SKM-1 (cell line): ENCODE measurements around the gene PICALM.
"Not testable (repeated sequence)": the region's sequence is repeated elsewhere in the genome, so short reads cannot be mapped to it uniquely, and the experiment has no call there.

Experiments used
- DNase-seq: peaks from one replicate; lab custom pipeline; 2025; ENCODE audit not compliant: unreplicated experiment; lab: John Stamatoyannopoulos, UW

PICALM gene, protein sequence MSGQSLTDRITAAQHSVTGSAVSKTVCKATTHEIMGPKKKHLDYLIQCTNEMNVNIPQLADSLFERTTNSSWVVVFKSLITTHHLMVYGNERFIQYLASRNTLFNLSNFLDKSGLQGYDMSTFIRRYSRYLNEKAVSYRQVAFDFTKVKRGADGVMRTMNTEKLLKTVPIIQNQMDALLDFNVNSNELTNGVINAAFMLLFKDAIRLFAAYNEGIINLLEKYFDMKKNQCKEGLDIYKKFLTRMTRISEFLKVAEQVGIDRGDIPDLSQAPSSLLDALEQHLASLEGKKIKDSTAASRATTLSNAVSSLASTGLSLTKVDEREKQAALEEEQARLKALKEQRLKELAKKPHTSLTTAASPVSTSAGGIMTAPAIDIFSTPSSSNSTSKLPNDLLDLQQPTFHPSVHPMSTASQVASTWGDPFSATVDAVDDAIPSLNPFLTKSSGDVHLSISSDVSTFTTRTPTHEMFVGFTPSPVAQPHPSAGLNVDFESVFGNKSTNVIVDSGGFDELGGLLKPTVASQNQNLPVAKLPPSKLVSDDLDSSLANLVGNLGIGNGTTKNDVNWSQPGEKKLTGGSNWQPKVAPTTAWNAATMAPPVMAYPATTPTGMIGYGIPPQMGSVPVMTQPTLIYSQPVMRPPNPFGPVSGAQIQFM

DNA sequence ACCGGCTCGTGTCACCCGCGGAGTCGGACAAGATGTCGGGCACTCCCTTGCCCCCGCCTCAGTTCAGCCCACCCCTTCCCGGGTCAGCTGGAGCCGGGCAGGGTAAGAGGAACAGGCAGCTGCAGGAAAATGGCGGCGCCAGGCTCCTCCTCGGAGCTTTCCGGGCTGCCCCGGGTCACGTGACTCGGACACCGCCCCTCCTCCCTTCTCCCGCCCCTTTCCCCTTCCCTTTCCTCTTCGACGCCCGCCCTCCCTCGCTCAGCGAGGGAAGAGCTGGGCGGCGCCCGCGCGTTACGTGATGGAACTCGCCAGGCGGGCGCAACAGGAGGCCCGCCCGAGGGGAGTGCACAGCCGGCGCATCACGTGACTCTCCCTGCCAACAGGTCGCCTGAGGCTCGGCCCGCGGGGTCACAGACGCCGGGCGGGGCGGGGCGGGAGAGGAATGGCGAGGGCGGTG is at the start of gene PICALM:
Gene PICALM, minus strand, starts transcription at position 134 of the 457 bp plus-strand sequence. CDS start 304 bp downstream, outside the sequence.
- DNase-seq = peak; percentile 97

DNA sequence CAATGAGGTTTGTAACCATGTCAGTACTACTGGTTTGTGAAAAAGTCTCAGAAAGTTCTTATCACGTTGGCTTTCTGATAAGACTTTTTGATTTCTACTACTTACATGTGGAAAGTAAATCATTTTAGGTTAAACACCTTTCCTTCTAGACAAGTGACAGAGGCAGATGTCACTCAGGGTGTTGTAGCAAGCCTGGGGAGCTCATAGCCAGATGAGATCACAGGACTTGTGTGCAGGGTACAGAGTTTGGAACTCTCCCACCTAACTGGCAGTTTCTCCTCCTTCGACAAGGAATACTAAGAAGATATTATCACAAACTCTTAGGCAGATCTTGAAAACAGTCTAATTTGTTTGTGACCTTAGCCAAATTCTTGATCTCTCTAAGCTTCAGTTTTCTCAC is 49.4 kb upstream of the PICALM start:
- no peak for DNase-seq

DNA sequence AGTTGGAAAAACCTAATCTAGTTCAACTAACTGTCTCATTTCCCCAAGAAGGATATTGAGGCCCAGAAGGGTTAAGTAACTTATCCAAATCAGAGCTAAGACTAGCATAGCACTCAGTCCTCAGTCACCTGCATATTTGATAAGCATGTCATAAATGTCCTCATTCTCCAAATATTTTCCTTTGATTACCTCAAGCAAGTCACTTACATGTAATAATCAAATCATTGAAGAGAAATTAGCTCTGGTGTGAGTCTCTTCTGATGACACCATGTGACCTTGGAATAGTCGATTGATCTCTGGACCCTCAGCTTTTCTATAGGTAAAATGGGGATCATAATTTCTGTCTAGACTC is 48.8 kb upstream of the PICALM start:
- no peak for DNase-seq

DNA sequence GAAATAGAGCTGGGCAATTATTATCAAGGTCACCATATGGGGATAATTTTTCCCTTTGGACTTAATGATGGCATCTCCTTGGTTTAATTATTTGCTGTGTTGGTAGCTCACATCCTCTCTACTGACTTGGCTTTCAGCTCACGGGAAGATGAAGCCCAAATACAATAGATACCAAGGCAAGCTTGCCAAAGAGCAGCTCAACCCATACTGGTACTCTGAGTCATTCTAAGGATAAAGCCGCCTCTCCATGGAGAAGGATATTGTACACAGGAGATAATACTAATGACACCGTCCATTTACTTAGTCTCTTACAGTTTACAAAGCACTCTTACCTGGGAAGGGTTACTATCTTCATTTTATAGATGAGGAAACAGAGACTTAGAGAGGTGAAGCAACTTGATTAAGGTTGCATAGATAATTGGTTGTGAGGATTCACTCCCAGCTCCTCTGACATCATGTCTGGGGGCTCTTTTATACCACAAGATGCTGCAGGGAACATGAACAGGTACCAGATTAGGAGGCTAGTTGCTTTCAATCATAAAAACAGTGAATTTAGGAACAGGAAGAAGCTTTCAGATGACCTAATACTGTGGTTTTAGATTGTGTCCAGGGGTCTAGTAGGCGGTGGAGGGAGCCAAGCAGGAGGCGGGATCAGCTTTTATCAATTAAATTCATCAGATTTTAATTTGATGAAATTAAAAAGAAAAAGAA is 48.3 kb upstream of the PICALM start:
- no peak for DNase-seq

DNA sequence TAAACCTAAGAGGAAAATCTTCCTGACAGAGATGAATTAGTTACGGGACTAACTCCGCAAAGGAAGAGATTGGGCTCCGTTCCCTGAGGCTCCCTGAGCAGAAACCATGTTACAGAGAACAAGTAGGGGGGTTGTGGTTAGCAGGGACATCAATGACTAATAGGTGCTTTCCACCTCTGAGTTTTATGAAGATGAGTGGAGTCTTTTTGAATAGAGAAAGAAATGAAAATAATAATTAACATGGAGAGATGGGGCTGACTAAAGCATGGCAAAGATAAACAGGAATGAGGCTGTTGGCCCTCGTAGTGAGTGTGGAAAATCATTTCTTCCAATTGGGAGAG is 47.5 kb upstream of the PICALM start:
- DNase-seq = no peak

DNA sequence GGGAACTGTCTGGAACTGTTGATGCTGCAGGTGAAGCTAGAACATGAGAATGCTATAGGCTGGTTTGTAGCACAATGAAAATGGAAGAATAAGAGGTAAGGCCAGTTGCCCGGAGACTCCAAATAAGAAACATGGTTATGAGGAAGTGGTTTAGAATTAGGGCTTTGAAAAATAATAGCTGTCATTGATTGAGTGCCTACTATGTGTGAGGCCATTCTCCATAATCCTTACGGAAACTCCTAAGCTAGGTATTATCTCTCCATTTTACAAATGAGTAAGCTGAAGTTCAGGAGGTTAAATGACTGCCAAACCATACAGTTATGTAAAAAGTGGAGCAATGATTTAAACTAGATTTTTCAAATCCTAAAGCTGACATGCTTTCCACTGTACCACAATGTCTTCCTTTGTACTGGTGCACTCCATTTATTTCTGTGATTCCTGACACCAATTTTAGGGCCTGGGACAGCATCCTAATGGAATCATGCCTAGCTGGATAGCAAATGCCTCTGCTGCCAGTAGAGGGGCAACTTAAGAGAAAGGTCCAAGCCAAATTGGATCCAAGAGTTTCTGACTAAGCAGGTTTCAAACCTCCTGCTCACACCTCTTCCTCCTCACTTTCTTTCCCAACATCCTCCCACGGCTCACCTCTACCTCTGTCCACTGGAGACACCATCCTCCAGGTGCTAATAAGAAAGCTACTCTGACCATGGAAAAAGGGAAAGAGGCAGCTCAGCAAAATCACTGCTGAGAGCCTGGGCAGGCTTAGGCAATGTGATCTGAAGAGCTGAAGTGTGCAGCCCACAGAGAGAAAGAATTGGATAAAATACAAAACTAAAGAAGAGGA is 46.9 kb upstream of the PICALM start:
- DNase-seq = no peak

DNA sequence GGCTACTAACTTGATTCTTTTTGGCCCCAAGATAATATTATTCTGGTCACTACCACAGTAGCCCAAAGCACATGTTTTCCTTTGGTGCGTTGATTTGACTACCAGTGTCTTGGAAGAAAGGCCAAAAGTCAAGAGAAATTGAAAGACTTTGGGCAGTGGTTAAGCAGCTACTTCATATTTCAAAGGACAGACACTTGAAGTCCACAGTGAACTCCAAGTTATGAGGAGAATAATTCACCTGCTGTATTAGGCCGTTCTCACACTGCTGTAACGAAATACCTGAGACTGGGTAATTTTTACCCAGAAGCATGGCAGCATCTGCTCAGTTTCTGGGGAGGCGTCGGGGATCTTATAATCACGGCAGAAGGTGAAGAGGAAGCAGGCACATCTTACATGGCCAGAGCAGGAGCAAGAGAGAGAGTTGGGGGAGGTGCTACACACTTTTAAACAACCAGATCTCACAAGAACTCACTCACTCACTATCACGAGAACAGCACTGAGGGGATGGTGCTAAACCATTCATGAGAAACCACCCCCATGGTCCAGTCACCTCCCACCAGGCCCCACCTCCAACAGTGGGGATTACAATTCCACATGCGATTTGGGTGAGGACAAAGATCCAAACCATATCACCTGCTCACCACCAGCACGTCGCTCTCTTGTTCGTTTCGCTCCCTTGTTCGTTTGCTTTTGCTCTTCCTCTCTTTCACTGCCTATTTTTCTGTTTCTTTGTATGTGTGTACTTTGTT is 40.2 kb upstream of the PICALM start:
- no peak for DNase-seq

DNA sequence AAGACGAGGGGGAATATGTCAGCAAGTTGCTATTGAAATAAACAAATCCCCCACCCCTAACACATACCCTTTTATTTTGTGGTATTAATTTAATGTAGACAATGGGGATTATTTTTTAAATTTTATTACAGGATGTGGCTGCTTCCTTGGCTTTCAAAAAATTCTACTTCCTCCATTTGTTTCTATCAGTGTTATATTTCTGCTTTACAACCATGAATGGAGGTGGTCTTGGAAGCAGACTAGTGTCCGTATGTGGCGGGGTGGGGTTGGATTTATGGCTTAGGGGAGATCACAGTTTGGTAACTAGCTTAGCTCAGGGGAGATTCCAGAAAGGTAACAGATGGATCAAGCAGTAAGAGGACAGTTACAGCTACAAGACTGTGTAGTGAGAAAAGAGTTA is 39.3 kb upstream of the PICALM start:
- DNase-seq = no peak

DNA sequence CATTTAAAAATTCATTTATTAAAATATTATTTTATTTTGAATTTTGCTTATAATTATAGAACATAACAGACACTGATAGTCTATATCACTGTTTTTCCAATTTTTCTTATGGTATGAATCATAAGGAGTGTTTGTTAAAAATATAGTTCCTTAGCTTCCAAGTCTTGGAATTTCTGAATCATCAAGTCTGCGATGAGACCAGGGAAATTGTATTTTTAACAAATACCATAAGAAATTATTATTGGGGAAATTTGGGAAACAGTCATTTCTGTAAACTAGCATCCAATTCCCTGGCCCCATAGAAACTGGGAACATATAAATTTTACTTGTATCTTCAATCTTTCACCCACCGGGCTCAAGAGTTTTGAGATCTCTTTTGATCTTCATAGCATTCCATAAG is 38.0 kb upstream of the PICALM start:
- DNase-seq = no peak

DNA sequence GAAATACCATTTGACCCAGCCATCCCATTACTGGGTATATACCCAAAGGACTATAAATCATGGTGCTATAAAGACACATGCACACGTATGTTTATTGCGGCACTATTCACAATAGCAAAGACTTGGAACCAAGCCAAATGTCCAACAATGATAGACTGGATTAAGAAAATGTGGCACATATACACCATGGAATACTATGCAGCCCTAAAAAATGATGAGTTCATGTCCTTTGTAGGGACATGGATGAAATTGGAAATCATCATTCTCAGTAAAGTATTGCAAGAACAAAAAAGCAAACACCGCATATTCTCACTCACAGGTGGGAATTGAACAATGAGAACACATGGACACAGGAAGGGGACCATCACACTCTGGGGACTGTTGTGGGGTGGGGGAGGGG is 37.1 kb upstream of the PICALM start:
- DNase-seq = not testable (repeated sequence)

DNA sequence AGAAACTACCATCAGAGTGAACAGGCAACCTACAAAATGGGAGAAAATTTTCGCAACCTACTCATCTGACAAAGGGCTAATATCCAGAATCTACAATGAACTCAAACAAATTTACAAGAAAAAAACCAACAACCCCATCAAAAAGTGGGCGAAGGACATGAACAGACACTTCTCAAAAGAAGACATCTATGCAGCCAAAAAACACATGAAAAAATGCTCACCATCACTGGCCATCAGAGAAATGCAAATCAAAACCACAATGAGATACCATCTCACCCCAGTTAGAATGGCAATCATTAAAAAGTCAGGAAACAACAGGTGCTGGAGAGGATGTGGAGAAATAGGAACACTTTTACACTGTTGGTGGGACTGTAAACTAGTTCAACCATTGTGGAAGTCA is 36.7 kb upstream of the PICALM start:
- DNase-seq = not testable (repeated sequence)

DNA sequence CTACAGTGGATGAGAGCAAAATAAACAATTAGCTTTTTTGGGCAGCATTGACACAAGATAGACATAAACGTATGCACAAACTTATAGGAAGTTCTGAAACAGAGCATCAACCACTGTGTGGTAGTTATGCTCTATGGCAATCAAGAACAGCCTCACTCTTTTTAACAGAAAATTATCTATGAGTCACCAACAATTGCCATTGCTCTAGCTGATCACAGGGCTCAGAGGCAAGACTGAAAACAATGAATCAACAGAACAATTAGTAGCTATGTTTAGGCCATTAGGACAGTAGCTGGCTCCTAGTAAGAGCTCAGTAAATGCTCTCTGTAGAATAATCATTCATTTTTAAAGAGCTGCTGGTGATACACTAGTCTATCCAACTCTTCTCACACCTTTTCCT is 34.9 kb upstream of the PICALM start:
- no peak for DNase-seq

DNA sequence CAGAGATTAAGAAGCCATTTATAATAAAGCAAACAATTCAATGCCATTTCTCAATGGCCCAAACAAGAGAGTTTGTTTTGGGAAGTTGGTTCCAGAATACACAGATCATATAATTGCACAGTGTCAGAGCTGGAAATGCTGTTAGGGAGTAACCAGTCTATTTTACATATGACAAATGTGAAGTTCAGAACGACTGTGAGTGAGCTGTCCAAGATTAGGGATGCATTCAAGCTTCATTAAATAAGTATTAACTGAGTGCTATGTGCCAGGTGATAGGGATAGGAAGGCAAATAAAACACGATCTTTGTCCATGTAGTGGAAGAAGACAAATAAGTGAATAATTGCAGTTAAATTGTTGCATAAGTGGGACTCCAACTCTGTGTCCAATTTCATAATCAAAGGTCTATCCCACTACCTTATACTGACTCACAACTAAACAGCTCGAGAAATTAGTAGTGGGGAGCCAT is 33.1 kb upstream of the PICALM start:
- DNase-seq = no peak

DNA sequence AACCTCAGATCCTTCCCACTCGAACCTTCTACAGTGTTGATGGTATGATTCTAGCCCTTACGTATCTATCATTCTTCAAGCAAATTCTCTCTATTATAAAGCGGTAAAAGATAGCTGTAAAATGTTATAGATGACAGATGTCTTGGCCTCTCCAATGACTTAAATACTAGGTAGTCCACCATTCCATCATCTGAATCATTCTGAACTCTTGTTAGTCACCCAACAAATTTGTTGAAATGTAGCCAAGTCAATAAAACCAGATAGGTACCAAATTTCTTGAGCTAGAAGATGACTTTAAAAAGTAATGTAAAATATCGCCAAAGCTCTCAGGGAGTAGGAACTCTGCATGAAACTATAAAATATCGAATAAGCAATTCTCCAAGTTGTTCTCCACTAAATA is 32.6 kb upstream of the PICALM start:
- no peak for DNase-seq

DNA sequence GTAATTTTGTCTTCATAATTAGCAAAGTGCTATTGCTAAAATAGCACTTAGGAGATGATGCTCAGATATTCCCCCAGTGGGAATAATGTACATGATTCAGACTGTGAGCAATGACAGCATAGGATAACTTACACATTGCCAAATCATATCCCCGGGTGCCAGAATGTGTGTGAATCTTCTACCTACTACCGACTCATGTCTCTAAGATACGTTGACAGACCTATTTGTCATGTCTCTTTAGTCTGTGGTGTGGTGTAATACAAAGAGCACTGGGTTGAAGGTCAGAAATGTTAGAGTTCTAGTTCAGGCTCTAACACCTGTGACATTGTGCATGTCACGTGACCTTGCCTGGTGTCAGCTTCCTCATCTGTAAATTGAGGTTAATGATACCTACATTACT is 31.0 kb upstream of the PICALM start:
- no peak for DNase-seq

DNA sequence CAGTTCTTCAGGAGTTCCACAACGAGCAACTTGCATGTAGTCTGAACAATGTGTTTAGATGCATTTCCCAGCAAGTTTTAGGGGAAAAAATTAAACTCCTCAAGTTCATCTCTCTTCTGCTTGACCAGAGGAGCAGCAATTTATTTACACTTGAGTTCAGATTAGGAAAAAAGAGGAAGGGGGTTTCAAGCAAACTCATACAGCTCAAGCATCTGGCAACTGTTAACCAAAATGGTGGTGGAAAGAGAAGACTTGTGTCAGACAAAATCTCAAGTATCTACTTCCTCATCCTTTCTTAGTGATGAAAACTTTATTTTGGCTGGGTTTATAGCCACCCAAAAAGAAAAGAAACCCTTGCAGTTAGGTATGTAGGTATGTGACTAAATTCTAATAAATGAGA is 29.1 kb upstream of the PICALM start:
- DNase-seq = no peak

DNA sequence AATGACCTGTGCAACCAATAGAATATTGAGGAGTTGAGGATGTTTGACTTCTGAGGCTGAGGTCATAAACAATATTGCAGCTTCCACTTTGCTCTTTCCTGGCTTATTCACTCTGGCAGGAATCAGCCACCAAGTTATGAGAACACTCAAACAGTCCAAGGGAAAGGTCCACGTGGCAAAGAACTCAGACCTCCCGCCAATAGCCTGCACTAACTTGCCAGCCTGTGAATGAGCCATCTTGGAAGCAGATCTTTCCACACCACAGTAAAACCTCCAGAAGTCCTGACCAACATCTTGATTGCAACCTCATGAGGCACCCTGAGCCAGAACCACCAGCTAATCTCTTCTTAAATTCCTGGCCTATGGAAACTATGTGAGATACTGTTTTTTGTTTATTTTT is 22.7 kb upstream of the PICALM start:
- DNase-seq = no peak

DNA sequence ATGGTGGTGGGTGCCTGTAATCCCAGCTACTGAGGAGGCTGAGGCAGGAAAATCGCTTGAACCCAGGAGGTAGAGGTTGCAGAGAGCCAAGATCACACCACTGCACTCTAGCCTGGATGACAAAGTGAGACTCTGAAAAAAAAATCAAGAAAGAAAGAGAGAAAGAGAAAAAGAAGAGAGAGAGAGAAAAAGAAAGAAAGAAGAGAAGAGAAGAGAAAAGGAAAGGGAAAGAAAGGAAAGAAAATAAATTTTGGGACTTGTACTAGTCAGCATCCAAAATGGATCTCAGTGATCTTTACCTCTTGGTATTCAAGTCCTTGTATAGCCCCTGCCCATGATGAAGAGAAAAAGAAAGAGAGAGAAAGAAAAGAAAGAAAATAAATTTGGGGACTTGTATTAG is 22.2 kb upstream of the PICALM start:
- DNase-seq = no peak

DNA sequence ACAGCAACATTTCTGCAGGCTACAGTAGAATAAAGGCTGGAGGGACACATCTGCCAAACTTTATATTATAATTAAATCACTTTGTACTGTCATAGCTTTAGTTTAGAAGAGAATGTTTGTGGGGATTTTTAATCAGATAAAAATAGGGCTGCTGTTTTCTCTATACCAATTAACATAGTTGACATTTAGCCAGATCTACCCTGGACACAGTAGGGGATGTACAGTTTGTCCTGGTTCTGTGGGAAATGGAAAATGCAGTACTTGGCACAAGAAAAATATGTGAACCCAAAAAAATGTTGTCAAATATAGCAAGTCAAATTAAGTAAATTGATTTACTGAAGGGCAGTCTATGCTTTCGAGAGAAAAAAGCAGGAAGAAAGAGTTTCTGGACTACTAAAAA is 20.8 kb upstream of the PICALM start:
- no peak for DNase-seq

DNA sequence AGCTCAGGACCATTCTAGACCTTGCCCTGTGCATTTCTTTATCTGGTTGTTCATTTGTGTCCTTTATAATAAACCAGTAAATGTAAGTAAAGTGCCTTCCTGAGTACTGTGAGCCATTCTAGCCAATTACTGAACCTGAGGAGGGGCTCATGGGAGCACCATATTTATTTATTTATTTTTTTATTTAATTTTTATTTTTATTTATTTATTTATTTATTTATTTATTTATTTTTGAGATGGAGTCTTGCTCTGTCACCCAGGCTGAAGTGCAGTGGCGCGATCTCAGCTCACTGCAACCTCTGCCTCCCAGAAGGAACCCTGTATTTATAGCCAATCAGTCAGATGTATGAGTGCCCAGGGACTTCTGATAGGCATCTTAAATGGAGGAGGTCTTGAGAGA is 18.8 kb upstream of the PICALM start:
- DNase-seq = not testable (repeated sequence)
